ENCODE data around the gene SIK3.

Gene SIK3

GRCh38 chr11:116829525-116830183 lies 268.6 kb downstream of the SIK3 start, which contains the start of gene APOC3:
APOC3 (plus strand) TSS chr11:116829907; CDS start chr11:116830583, 676 bp downstream.
- no peak within 1 kb of the TSS for H3K9ac ChIP-seq (ENCODE audit: low read length)
- no peak within 1 kb of the TSS for H3K4me3 ChIP-seq (ENCODE audit: low read depth, low read length)
- H3K4me1 ChIP-seq (ENCODE audit: control insufficient read depth, insufficient read depth, low read length), result peaks cover 16% of the 10 kb centered on the region; the same call in 1 of the 2 replicates
- H3K27ac ChIP-seq (ENCODE audit: low read depth, low read length), result no peak within 1 kb of the TSS
- H3K9me3 ChIP-seq (ENCODE audit: control insufficient read depth, insufficient read depth, low read depth, low read length), result 0 out of 2 replicates have a peak, but pooled peaks cover 3% of the 10 kb centered on the region
- peaks cover under 1% of the 10 kb centered on the region; the same call in 1 of the 2 replicates for H3K27me3 ChIP-seq (ENCODE audit: control insufficient read depth, insufficient read depth, low read length)
- no peaks in the 10 kb centered on the region for H3K36me3 ChIP-seq (ENCODE audit: control insufficient read depth, insufficient read depth, low read length)

GRCh38 chr11:116828632-116829524 lies 269.4 kb downstream of the SIK3 start:
- no peaks in the 10 kb centered on the region; the same call in 1 of the 2 replicates for H3K27me3 ChIP-seq (ENCODE audit: control insufficient read depth, insufficient read depth, low read length)
- no peak overlapping the region for H3K9ac ChIP-seq (ENCODE audit: low read length)

GRCh38 chr11:116827461-116827860 lies 270.8 kb downstream of the SIK3 start:
- no peak overlapping the region for H3K27ac ChIP-seq (ENCODE audit: low read depth, low read length)
- H3K4me1 ChIP-seq (ENCODE audit: control insufficient read depth, insufficient read depth, low read length), result peaks cover 16% of the 10 kb centered on the region; the same call in 1 of the 2 replicates
- 0 out of 2 replicates have a peak, but pooled peaks cover 3% of the 10 kb centered on the region for H3K9me3 ChIP-seq (ENCODE audit: control insufficient read depth, insufficient read depth, low read depth, low read length)
- no peaks in the 10 kb centered on the region for H3K36me3 ChIP-seq (ENCODE audit: control insufficient read depth, insufficient read depth, low read length)
- no peaks in the 10 kb centered on the region; the same call in 1 of the 2 replicates for H3K27me3 ChIP-seq (ENCODE audit: control insufficient read depth, insufficient read depth, low read length)
- H3K9ac ChIP-seq (ENCODE audit: low read length), result no peak overlapping the region
- H3K4me3 ChIP-seq (ENCODE audit: low read depth, low read length), result no peak overlapping the region

More at GRCh38 chr11:116828632-116829524, 269.4 kb downstream of the SIK3 start:
- no peak overlapping the region for H3K27ac ChIP-seq (ENCODE audit: low read depth, low read length)
- no peaks in the 10 kb centered on the region for H3K36me3 ChIP-seq (ENCODE audit: control insufficient read depth, insufficient read depth, low read length)
- H3K4me1 ChIP-seq (ENCODE audit: control insufficient read depth, insufficient read depth, low read length), result peaks cover 16% of the 10 kb centered on the region; the same call in 1 of the 2 replicates
- no peak overlapping the region for H3K4me3 ChIP-seq (ENCODE audit: low read depth, low read length)
- H3K9me3 ChIP-seq (ENCODE audit: control insufficient read depth, insufficient read depth, low read depth, low read length), result 0 out of 2 replicates have a peak, but pooled peaks cover 3% of the 10 kb centered on the region

- Histone ChIP-seq H3K9me3 (ENCODE audit: control insufficient read depth, insufficient read depth, low read depth, low read length) (0 out of 2 replicates have a peak, but pooled peaks cover 3% of the 10 kb centered on the region), H3K4me1 (ENCODE audit: control insufficient read depth, insufficient read depth, low read length) (peaks cover 16% of the 10 kb centered on the region; the same call in 1 of the 2 replicates), H3K27ac (ENCODE audit: low read depth, low read length) (no peak overlapping the region), H3K4me3 (ENCODE audit: low read depth, low read length) (no peak overlapping the region), H3K27me3 (ENCODE audit: control insufficient read depth, insufficient read depth, low read length) (no peaks in the 10 kb centered on the region), H3K36me3 (ENCODE audit: control insufficient read depth, insufficient read depth, low read length) (no peaks in the 10 kb centered on the region), H3K9ac (ENCODE audit: low read length) (no peak overlapping the region)
Observed at GRCh38 chr11:116826751-116827431, 271.3 kb downstream of the SIK3 start.

GRCh38 chr11:116825854-116826750 lies 272.1 kb downstream of the SIK3 start:
- Histone ChIP-seq H3K27me3 (ENCODE audit: control insufficient read depth, insufficient read depth, low read length) (no peaks in the 10 kb centered on the region; the same call in 1 of the 2 replicates), H3K4me1 (ENCODE audit: control insufficient read depth, insufficient read depth, low read length) (peaks cover 16% of the 10 kb centered on the region; the same call in 1 of the 2 replicates), H3K9ac (ENCODE audit: low read length) (no peak overlapping the region), H3K36me3 (ENCODE audit: control insufficient read depth, insufficient read depth, low read length) (no peaks in the 10 kb centered on the region), H3K27ac (ENCODE audit: low read depth, low read length) (no peak overlapping the region), H3K9me3 (ENCODE audit: control insufficient read depth, insufficient read depth, low read depth, low read length) (no peaks in the 10 kb centered on the region), H3K4me3 (ENCODE audit: low read depth, low read length) (no peak overlapping the region)

- no peaks in the 10 kb centered on the region for H3K9me3 ChIP-seq (ENCODE audit: control insufficient read depth, insufficient read depth, low read depth, low read length)
- H3K27me3 ChIP-seq (ENCODE audit: control insufficient read depth, insufficient read depth, low read length), result no peaks in the 10 kb centered on the region; the same call in 1 of the 2 replicates
- H3K9ac ChIP-seq (ENCODE audit: low read length), result no peak overlapping the region
- no peak overlapping the region for H3K27ac ChIP-seq (ENCODE audit: low read depth, low read length)
- H3K4me3 ChIP-seq (ENCODE audit: low read depth, low read length), result no peak overlapping the region
- peaks cover 16% of the 10 kb centered on the region; the same call in 1 of the 2 replicates for H3K4me1 ChIP-seq (ENCODE audit: control insufficient read depth, insufficient read depth, low read length)
- H3K36me3 ChIP-seq (ENCODE audit: control insufficient read depth, insufficient read depth, low read length), result no peaks in the 10 kb centered on the region
Observed at GRCh38 chr11:116825434-116825833, 272.8 kb downstream of the SIK3 start.

- no peaks in the 10 kb centered on the region for H3K9me3 ChIP-seq (ENCODE audit: control insufficient read depth, insufficient read depth, low read depth, low read length)
- peaks cover 8% of the 10 kb centered on the region; the same call in 1 of the 2 replicates for H3K4me1 ChIP-seq (ENCODE audit: control insufficient read depth, insufficient read depth, low read length)
- no peaks in the 10 kb centered on the region for H3K36me3 ChIP-seq (ENCODE audit: control insufficient read depth, insufficient read depth, low read length)
- H3K4me3 ChIP-seq (ENCODE audit: low read depth, low read length), result no peak within 1 kb of the TSS
- no peak within 1 kb of the TSS for H3K9ac ChIP-seq (ENCODE audit: low read length)
- no peaks in the 10 kb centered on the region; the same call in 1 of the 2 replicates for H3K27me3 ChIP-seq (ENCODE audit: control insufficient read depth, insufficient read depth, low read length)
- H3K27ac ChIP-seq (ENCODE audit: low read depth, low read length), result no peak within 1 kb of the TSS
Observed at GRCh38 chr11:116823031-116823843, 275.0 kb downstream of the SIK3 start, which contains the start of gene APOA4. APOA4 (minus strand) TSS chr11:116823304; CDS start chr11:116823191, 113 bp downstream.

GRCh38 chr11:116822575-116822974 lies 275.7 kb downstream of the SIK3 start:
- no peak overlapping the region for H3K27ac ChIP-seq (ENCODE audit: low read depth, low read length)

More at GRCh38 chr11:116822575-116822974, 275.7 kb downstream of the SIK3 start:
- H3K27me3 ChIP-seq (ENCODE audit: control insufficient read depth, insufficient read depth, low read length), result no peaks in the 10 kb centered on the region; the same call in 1 of the 2 replicates
- peaks cover 6% of the 10 kb centered on the region; the same call in 1 of the 2 replicates for H3K4me1 ChIP-seq (ENCODE audit: control insufficient read depth, insufficient read depth, low read length)
- no peaks in the 10 kb centered on the region for H3K9me3 ChIP-seq (ENCODE audit: control insufficient read depth, insufficient read depth, low read depth, low read length)
- H3K4me3 ChIP-seq (ENCODE audit: low read depth, low read length), result no peak overlapping the region
- H3K36me3 ChIP-seq (ENCODE audit: control insufficient read depth, insufficient read depth, low read length), result no peaks in the 10 kb centered on the region
- H3K9ac ChIP-seq (ENCODE audit: low read length), result no peak overlapping the region
